CD4-positive, CD25-positive, alpha-beta regulatory T cell (primary cell): ENCODE data around the gene CAMSAP1. TPM values are rescaled to one million over a fixed set of nuclear protein-coding genes. Genes with fewer than 3 reads are reported as not detected.

Experiments used
- ATAC-seq, 2 donors: fragments of 150-1000 bp; cut with Tn5 transposase; one replicate each; pipeline ENCODE4 v1.10.0; 2021; ENCODE audit warnings: low read depth in 2 of 2, moderate number of reproducible peaks in 2 of 2, moderate library complexity in 1 of 2
- DNase-seq, 3 donors: peaks; one replicate each; pipeline versions ENCODE4 v3.0.0 to v3.0.0-alpha.2; 2012 to 2022; ENCODE audit warnings: mixed read lengths in 1 of 3
- H3K27ac ChIP-seq: one replicate; pipeline ENCODE4 v1.7.0; 2013; ENCODE audit warnings: mild to moderate bottlenecking, low read length; ENCODE audit not compliant: insufficient read depth, poor library complexity, severe bottlenecking
- H3K27me3 ChIP-seq: one replicate; pipeline ENCODE4 v1.7.0; 2013; ENCODE audit warnings: low read length; ENCODE audit not compliant: control insufficient read depth, insufficient read depth
- H3K36me3 ChIP-seq: one replicate; pipeline ENCODE4 v1.7.0; 2013; ENCODE audit warnings: mild to moderate bottlenecking, low read length, moderate library complexity; ENCODE audit not compliant: control insufficient read depth, insufficient read depth
- H3K4me1 ChIP-seq: 2 replicates; pipeline ENCODE4 v1.7.0; 2013; ENCODE audit warnings: mild to moderate bottlenecking, low read length; ENCODE audit not compliant: insufficient read depth, control insufficient read depth, poor library complexity, severe bottlenecking
- H3K4me3 ChIP-seq: one replicate; pipeline ENCODE4 v1.7.0; 2013; ENCODE audit warnings: low read depth, mild to moderate bottlenecking, low read length, moderate library complexity
- H3K9me3 ChIP-seq, 2 experiments: 1 replicate in 1 of 2; 2 replicates in 1 of 2; pipeline ENCODE4 v1.7.0; 2013; ENCODE audit warnings: low read length in 2 of 2, mild to moderate bottlenecking in 1 of 2, moderate library complexity in 1 of 2; ENCODE audit not compliant: control insufficient read depth in 2 of 2
- H3K27ac Mint-ChIP-seq, 3 donors: one replicate each; pipeline ENCODE4 v1.8.0; 2020 to 2022; ENCODE audit warnings: mild to moderate bottlenecking in 3 of 3, mixed read lengths in 3 of 3, moderate library complexity in 2 of 3
- H3K27me3 Mint-ChIP-seq: one replicate; pipeline ENCODE4 v1.8.0; 2022; ENCODE audit warnings: mild to moderate bottlenecking, mixed read lengths
- H3K36me3 Mint-ChIP-seq: one replicate; pipeline ENCODE4 v1.8.0; 2020; ENCODE audit warnings: mixed read lengths
- H3K4me1 Mint-ChIP-seq, 4 donors: one replicate each; pipeline ENCODE4 v1.8.0; 2020 to 2022; ENCODE audit warnings: mixed read lengths in 4 of 4, mild to moderate bottlenecking in 1 of 4
- H3K4me3 Mint-ChIP-seq, 4 donors: one replicate each; pipeline ENCODE4 v1.8.0; 2020 to 2022; ENCODE audit warnings: mild to moderate bottlenecking in 4 of 4, mixed read lengths in 4 of 4, moderate library complexity in 3 of 4
- H3K9me3 Mint-ChIP-seq, 7 donors: one replicate each; pipeline ENCODE4 v1.8.0; 2020 to 2022; ENCODE audit warnings: mixed read lengths in 7 of 7, mild to moderate bottlenecking in 3 of 7, moderate library complexity in 2 of 7
- polyA plus RNA-seq, 4 donors: library from polyadenylated mRNA; unstranded; fragments of 300-500 nt; fragmentation: Illumina TruSeq; gene quantifications; one replicate each; pipeline ENCODE4 v1.2.3, GENCODE V29; 2021
- total RNA-seq: library from RNA; stranded (reverse); gene quantifications from one replicate; pipeline ENCODE4 v1.2.3, GENCODE V29; 2022

Gene CAMSAP1
- total and polyA plus RNA-seq, 5 donors from 2014 or later: 0.67 to 31.6 (median 2.0) TPM

DNA sequence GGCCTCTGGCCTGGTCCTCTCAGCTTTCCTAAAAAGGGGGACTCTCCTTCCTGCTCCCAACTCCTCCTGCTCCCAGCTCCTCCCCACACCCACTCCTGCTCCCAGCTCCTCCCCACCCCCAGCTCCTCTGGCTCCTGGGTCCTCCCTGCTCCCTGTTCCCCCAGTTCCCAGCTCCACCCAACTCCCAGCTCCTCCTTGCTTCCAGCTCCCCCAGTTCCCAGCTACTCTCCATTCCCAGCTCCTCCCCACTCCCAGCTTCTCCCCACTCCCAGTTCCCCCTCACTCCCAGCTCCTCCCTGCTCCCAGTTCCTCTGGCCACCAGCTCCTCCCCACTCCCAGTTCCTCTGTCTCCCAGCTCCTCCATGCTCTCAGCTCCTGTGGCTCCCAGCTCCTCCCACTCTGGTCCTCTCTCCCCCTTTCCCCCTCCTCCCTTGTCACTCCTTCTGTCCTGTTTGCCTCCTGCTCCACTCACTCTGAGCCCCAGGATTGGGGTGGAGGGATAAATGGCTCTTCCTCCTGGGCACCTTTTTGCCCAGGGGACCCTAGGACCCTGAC lies 129.6 kb downstream of the CAMSAP1 start:
- Histone ChIP-seq H3K4me3 (no peak overlapping the region), H3K27ac (no peak overlapping the region), H3K27me3 (no peaks in the 10 kb centered on the region), H3K36me3 (no peaks in the 10 kb centered on the region), H3K4me1 (no peaks in the 10 kb centered on the region), H3K9me3 (no peaks in the 10 kb centered on the region)
- ATAC-seq: no peak
- H3K9me3 Mint-ChIP-seq: no peaks in the 10 kb centered on the region
- no peak for DNase-seq
- peak overlapping the region in 1 of 4 donors; percentile 27 for H3K4me3 Mint-ChIP-seq
- no peaks in the 10 kb centered on the region for H3K27me3 Mint-ChIP-seq
- no peak overlapping the region for H3K27ac Mint-ChIP-seq
- no peaks in the 10 kb centered on the region for H3K36me3 Mint-ChIP-seq
- no peaks in the 10 kb centered on the region for H3K4me1 Mint-ChIP-seq

GRCh38 chr9:135776893-135777622 lies 130.3 kb downstream of the CAMSAP1 start:
- Histone ChIP-seq H3K27me3 (no peaks in the 10 kb centered on the region), H3K4me3 (no peak overlapping the region), H3K4me1 (no peaks in the 10 kb centered on the region), H3K27ac (no peak overlapping the region), H3K36me3 (no peaks in the 10 kb centered on the region), H3K9me3 (no peaks in the 10 kb centered on the region)
- H3K27me3 Mint-ChIP-seq: no peaks in the 10 kb centered on the region
- H3K9me3 Mint-ChIP-seq: no peaks in the 10 kb centered on the region
- ATAC-seq (no peak), DNase-seq (no peak)
- H3K27ac Mint-ChIP-seq: no peak overlapping the region
- no peaks in the 10 kb centered on the region for H3K36me3 Mint-ChIP-seq
- H3K4me3 Mint-ChIP-seq: no peak overlapping the region
- H3K4me1 Mint-ChIP-seq: no peaks in the 10 kb centered on the region

DNA sequence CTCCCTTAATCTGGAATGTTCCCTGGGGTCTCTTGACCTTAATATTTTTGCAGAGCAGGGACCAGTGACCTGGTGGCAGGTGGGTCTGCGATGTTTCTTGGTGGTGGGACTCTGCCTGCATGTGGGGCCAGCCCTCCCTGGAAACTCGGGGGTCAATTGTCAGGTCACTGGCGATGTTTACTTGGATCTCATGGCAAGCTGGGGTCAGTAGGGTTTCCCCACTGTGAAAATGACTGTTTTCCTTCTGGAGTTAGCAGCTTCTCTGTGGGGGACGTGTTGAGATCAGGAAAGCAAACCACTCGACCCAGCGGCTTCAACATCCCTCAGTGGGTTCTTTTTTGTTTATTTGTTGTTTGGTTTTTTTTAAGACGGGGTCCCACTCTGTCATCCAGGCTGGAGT lies 131.4 kb downstream of the CAMSAP1 start:
- Histone ChIP-seq H3K4me1 (no peaks in the 10 kb centered on the region), H3K4me3 (no peak overlapping the region), H3K27me3 (no peaks in the 10 kb centered on the region), H3K27ac (no peak overlapping the region), H3K9me3 (no peaks in the 10 kb centered on the region), H3K36me3 (no peaks in the 10 kb centered on the region)
- H3K36me3 Mint-ChIP-seq: no peaks in the 10 kb centered on the region
- no peaks in the 10 kb centered on the region for H3K27me3 Mint-ChIP-seq
- no peaks in the 10 kb centered on the region for H3K4me1 Mint-ChIP-seq
- no peak for DNase-seq
- no peak overlapping the region for H3K27ac Mint-ChIP-seq
- no peaks in the 10 kb centered on the region for H3K9me3 Mint-ChIP-seq
- peak overlapping the region in 1 of 4 donors; percentile 32 for H3K4me3 Mint-ChIP-seq
- no peak for ATAC-seq

DNA sequence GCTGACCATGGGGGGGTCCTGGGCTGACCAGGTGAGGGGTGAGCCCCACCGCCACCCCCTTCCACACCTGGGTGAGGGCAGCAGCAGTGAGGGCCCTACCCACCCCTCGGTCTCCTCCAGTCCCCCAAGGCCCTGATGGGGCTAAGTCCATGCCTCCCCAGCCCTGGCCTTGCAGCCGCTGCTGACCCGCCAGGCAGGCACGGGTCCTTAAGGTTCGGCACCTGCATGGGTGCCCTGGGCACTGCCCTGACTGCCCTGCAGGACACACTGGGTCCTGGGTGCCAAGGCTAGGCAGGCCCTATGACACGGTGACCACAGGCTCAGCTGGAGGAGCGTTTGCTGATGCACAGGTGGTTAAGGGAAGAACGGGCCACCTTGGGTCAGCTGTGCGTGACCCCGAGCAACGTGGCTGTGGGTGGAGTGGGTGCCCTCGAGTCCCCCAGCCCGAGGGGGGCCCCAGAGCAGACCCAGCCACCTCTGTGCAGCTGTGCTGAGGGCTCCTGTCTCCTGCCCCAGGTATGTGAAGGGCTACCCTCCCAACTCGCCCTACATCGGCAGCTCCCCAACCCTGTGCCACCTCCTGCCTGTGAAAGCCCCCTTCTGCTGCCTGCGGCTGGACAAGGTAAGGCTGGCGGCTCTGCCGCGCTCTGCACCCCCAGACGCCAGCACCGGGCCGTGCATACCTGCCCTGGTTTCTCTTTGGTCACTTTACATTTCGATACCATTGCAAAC lies 132.4 kb downstream of the CAMSAP1 start:
- ATAC-seq (no peak), DNase-seq (no peak)
- no peaks in the 10 kb centered on the region for H3K9me3 Mint-ChIP-seq
- Histone ChIP-seq H3K4me3 (no peak overlapping the region), H3K27ac (no peak overlapping the region), H3K36me3 (no peaks in the 10 kb centered on the region), H3K27me3 (no peaks in the 10 kb centered on the region), H3K9me3 (no peaks in the 10 kb centered on the region), H3K4me1 (no peaks in the 10 kb centered on the region)
- no peak overlapping the region for H3K4me3 Mint-ChIP-seq
- no peaks in the 10 kb centered on the region for H3K36me3 Mint-ChIP-seq
- H3K27me3 Mint-ChIP-seq: no peaks in the 10 kb centered on the region
- no peak overlapping the region for H3K27ac Mint-ChIP-seq
- H3K4me1 Mint-ChIP-seq: no peaks in the 10 kb centered on the region

DNA sequence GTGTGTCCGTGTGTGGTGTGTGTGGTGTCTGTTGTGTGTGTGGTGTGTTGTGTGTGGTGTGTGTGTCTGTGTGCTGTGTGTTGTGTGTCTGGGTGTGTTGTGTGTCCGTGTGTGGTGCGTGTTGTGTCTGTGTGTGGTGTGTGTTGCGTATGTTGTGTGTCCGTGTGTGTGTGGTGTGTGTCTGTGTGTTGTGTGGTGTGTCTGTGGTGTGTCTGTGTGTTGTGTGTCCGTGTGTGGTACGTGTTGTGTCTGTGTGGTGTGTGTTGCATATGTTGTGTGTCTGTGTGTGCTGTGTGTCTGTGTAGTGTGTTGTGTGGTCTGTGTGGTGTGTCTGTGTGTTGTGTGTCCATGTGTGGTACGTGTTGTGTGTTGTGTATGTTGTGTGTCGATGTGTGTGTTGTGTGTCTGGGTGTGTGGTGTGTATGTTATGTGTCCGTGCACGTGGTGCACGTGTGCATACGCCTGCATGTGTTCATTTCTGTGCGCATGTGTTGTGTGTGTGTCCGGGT lies 133.1 kb downstream of the CAMSAP1 start:
- Histone ChIP-seq H3K4me1 (no peaks in the 10 kb centered on the region), H3K36me3 (no peaks in the 10 kb centered on the region), H3K27ac (no peak overlapping the region), H3K27me3 (no peaks in the 10 kb centered on the region), H3K9me3 (no peaks in the 10 kb centered on the region), H3K4me3 (no peak overlapping the region)
- Mint-ChIP-seq H3K36me3 (no peaks in the 10 kb centered on the region), H3K9me3 (no peaks in the 10 kb centered on the region), H3K4me1 (no peaks in the 10 kb centered on the region), H3K4me3 (no peak overlapping the region), H3K27me3 (no peaks in the 10 kb centered on the region), H3K27ac (no peak overlapping the region)
- no peak for DNase-seq
- no peak for ATAC-seq

GRCh38 chr9:135773530-135774238 lies 133.7 kb downstream of the CAMSAP1 start:
- Mint-ChIP-seq H3K9me3 (no peaks in the 10 kb centered on the region), H3K36me3 (no peaks in the 10 kb centered on the region), H3K4me1 (no peaks in the 10 kb centered on the region), H3K27me3 (no peaks in the 10 kb centered on the region), H3K27ac (no peak overlapping the region), H3K4me3 (no peak overlapping the region)
- Histone ChIP-seq H3K36me3 (no peaks in the 10 kb centered on the region), H3K4me1 (no peaks in the 10 kb centered on the region), H3K27ac (no peak overlapping the region), H3K9me3 (no peaks in the 10 kb centered on the region), H3K27me3 (no peaks in the 10 kb centered on the region), H3K4me3 (no peak overlapping the region)
- ATAC-seq (no peak), DNase-seq (no peak)

- Histone ChIP-seq H3K4me1 (no peaks in the 10 kb centered on the region), H3K27ac (no peak overlapping the region), H3K36me3 (no peaks in the 10 kb centered on the region), H3K27me3 (no peaks in the 10 kb centered on the region), H3K9me3 (no peaks in the 10 kb centered on the region), H3K4me3 (no peak overlapping the region)
- no peaks in the 10 kb centered on the region for H3K4me1 Mint-ChIP-seq
- H3K27ac Mint-ChIP-seq: no peak overlapping the region
- H3K36me3 Mint-ChIP-seq: no peaks in the 10 kb centered on the region
- H3K27me3 Mint-ChIP-seq: no peaks in the 10 kb centered on the region
- DNase-seq (no peak), ATAC-seq (no peak)
- no peaks in the 10 kb centered on the region for H3K9me3 Mint-ChIP-seq
- H3K4me3 Mint-ChIP-seq: no peak overlapping the region
Observed at GRCh38 chr9:135772702-135773493, 134.4 kb downstream of the CAMSAP1 start.
